OCI-LY7 (cell line): Measurements from ENCODE around the gene ECSIT.

Experiments used
- CTCF ChIP-seq: fragments of 200-600 bp; sonication (generic); conservative IDR thresholded peaks from 2 replicates; pipeline ENCODE4 v1.5.1; 2014; ENCODE audit warnings: mild to moderate bottlenecking, antibody characterized with exemption, low read length, moderate library complexity, mixed read lengths
- EZH2phosphoT487 ChIP-seq: fragments of 200-600 bp; sonication (generic); IDR thresholded peaks from 2 replicates; pipeline ENCODE4 v1.6.1; 2018; ENCODE audit warnings: low read depth, borderline replicate concordance, mild to moderate bottlenecking, mixed run types, antibody characterized with exemption, low read length, moderate library complexity, mixed read lengths

GRCh38 chr19:11539495-11540365 is 10.8 kb upstream of the ECSIT start:
- TF ChIP-seq CTCF (no peak), EZH2phosphoT487 (no peak)
